HG03139 (cell line): ENCODE measurements around the gene CAMKMT.

ENCODE experiments used
- ATAC-seq: cut with Tn5 transposase; IDR thresholded peaks from one replicate; pipeline ENCODE4 v1.9.1; 2021; ENCODE audit not compliant: unreplicated experiment

The CAMKMT gene

DNA sequence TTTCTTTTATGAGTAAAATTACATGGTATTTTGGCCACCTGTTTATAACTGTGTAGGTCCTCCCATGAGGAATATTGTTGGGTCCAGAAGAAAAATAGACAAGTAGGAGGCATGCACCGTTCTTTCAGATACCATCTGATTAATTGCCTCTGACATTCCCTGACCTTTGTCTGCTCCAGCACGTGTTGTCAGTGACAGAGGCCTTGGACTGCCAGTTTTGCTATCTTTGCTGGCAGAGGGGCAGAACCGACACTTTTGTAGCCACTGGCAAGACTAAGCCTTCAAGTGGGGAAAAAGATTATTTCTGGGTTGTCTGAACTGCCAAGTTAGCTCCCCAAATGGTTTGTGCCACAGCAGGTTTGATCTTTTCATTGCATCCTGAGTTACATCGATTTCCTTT, 276.9 kb downstream of the CAMKMT start:
- no peak for ATAC-seq

DNA sequence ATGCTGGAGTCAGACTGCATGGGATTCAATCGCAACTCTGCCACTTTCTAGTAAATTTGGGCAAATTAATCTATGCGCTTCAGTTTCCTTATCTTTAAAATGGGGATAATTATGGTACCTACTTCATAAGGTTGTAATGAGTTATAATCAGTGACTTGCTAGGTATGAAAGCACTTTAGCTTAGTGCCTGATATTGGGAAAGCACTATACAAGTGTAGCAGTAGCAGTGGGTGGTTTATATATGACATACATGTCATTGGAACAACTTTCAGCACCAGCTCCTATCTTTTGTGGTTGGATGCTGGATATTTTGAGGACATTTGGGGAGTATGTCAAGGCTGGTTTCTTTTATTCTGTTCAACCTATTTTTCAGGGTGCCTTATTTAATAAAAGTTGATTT, 277.7 kb downstream of the CAMKMT start:
- ATAC-seq, result no peak

DNA sequence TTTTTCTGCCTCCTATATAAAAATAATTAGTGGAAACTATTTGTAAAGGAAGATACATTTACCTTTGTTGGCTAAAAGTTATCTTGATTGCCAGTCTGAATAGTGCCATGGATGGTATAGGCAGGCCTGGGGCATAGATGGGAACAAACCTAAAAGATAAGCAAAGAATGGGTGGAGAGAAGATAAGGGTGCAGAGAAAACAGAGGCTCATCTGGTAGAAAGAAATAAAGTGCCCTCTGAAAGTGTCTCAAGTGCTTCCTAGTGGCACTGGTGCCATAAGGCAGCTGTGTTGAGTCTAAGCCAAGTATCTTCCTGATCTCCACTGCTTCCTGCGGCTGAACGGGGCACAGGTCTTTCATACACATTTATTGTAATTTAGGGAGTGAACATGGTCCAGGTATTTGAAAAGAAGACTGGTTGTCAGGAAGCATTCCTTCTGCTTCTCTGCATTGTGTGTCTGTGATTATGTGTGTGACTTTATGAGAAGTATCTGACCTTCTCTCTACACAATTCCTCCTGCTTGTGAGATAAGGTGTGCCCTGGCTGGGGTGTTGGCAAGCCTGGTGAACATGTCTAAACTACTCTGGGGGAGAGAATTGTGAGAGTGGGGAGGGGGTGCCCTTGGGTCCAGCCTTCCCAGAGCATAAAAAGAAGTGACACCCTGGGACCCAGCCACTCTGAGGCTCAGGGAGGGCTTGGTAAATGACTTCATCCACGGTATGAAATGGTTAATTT, 280.5 kb downstream of the CAMKMT start:
- no peak for ATAC-seq

DNA sequence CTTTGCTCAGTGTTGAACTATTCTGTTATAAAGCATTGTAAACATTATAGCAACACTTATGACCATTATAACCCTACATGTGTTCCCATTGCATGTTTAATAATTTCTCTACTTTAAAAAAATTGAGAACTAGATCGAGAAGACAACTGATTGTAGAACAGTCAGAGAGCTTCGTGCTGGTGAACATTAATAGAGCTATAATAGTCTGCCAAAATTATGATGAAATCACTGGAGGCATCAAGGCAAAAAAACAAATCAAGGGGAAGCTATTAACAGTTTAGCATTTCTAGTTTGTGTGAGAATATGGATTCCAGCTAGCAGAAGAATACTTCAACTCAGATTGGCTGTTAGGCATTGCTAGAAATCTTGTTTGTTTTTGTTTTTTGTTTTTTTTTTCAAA, 284.2 kb downstream of the CAMKMT start:
- ATAC-seq, result no peak

DNA sequence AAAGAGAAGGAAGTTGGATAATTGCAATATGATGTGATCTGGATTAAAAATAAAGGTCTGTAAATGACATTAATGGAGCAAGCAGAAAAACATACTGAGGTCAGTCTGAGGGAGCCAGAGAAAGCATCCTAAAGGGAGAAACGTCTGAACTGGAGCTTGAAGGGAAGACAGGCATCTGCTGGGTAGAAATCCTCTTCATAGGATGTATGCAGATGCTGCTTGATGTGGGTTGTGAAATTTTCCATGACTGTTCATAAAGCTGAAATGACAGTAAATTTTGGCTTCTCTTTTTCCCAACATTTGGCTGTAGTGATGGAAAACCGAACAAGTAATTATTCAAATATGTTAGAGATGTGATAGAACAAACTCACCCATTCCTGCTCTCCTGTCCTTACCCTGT, 287.6 kb downstream of the CAMKMT start:
- ATAC-seq, result no peak

DNA sequence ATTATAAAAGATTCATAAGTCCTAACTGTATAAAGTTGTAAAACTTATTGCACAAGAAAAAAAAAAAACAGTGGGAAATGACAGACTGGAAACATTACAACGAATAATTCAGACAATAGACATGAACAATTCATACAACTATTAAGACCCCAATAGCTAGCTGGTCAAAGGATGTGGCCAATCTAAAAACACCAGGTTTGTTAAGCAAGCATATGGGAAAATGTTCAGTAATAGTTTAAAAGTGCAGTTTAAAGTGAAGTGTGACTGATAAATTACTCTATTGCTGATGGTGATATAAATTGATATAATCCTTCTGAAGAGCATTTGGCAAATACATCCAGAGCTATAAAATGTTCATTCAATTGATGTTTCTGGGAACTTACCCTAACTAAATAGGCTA, 289.0 kb downstream of the CAMKMT start:
- no peak for ATAC-seq

DNA sequence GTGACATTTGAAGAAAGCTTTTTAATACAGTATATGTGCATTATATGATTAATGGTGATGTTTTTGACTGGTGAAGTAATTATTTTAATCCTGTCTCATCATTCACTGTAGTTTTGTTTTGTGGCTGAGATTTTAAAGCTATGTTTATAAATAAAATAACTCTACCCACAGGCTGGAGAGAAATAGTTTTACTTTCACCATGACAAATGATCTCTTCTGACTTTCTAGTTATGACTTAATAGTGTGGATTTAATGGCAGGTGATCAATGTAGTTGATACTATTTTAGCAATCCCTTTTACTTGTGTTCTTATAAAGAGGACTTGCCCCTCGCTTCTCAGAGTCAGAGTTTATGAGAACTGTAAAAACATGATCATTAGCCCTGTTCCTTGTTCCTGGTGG, 290.2 kb downstream of the CAMKMT start:
- no peak for ATAC-seq

DNA sequence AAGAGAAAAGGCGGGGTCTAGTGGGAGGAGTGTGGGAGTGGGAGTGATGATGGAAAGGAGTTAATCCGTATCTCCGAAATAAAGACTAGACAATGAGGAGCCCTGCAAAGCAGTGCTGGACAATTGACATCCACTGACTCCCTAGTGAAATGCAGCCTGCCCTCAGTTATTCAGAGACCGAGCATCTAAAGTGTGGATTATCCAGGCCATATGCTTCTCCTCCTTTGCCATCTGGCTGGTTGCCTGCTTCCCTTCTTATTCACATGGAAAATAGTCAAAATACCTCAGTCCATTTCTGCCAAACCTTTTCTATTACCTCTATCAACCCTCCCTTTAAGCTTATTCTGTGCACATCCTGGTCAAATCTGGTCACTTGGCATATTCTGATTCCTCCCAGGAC, 291.0 kb downstream of the CAMKMT start:
- no peak for ATAC-seq

DNA sequence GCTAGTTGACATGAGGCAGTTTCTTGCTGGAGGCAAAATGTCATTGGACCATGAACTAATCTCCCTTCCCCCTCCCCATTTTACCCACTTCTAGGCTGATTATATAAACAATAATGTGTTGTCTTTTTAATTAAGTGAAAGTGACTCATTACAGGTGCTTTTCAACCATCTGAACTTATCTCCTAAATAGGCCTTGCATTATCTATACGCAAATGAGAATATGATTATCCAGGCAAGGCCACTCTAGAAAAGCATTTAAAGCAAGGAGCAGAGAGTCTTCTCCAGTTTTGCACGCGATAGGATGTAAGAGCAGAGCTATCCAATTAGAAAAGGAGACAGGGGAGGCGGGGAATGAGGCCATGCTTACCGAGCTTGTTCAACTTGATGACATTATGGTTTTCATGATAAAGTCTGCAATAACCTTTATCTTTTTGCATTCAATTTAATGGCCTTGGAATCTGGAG, 293.7 kb downstream of the CAMKMT start:
- ATAC-seq, result no peak

DNA sequence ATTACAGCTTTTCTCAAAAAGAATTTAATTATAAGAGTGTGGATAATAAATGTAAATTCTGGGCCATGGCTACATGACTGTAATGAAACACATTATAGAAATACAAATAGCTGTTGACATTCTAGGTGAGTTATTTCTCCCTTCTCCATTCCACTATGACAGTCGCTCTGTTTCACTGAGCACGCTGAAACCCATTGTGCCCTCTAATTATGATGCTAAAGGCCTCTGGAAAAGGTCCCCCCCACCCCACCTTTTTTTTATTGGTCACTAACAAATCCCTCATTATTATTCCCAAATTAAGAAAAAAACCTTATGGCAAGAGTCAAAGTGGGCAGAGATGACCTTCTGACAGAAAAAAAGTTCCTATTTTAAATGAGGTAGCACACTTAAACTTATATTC, 294.7 kb downstream of the CAMKMT start:
- ATAC-seq, result no peak

DNA sequence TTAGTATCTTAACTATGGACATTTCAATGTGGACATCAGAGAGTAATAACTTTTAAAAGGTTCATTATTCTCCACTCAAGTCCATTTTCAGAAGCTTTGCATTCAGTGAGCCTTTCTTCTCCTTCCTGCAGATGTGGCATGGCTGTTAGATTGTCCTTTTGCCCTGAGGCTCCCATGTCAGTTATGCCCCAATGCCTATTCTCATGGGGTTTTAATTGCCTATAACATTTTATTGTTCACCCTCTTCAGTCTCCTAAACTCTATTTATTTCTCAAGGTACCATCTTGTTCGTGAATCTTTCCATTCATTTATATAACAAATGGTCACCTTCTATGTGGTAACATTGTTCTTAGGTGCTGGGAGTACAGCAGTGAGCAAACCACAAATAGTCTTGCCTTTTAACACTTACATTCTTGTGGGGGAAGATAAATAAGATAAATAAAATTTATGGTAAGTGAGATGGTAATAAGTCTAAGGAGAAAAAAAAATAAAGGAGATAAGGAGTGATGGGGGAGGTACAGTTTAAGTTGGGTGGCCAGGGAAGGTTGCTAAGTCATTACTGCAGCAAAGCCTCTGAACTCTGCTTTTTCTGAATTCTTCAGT, 301.8 kb downstream of the CAMKMT start:
- ATAC-seq, result no peak

DNA sequence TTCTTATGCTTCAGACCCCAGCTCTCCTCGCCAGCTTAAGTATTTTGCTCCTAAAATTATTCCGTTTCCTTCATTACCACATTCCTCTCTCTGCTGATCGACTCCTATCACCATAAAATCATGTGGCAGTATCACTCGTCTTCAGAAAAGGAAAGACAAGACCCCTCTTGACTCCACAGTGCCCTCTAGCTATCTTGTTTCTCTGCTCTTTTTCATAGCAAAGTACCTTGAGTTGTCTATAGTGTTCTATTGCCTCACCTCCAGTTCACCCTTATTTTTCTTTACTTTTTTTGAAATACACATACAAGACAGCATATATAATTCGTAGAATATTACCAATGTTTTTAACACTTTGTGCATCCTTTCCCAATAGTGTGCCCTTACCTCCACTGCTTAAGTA, 306.6 kb downstream of the CAMKMT start:
- ATAC-seq, result no peak

DNA sequence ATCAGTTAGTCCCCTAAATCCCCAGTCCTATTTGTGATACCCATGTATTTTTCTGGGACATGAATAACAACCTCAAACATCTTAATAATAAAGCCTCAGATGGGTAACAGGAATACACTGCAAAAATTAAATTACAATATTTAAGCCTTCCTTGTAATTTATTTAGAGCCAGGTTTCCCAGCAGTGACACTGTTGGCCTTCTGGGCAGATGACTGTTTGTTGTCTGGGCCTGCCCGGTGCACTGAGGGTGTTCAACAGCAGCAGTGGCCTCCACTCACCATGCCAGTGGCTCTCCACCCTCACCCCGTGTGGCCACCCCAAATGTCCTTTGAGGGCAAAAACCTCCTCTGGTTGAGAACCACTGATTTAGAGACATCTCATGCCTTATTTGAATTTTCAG, 309.5 kb downstream of the CAMKMT start:
- no peak for ATAC-seq

DNA sequence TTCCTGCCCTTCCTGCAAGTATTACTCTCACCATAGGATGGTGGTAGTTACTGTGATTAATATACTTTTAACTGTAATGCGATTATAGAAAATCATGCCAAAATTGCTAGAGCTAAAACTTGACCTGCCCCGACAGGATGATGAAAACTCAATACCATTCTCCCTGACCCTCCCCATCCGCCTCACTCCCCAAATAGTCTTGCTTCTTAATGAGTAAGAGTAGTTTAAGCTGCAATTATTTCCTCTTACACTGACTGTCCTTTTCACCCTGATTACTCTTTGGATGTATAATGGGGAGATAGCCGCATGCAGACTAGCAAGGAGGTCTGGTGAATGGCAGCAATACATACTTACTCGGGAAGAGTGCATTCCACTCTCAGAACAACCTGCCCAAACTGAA, 310.2 kb downstream of the CAMKMT start:
- ATAC-seq, result no peak

DNA sequence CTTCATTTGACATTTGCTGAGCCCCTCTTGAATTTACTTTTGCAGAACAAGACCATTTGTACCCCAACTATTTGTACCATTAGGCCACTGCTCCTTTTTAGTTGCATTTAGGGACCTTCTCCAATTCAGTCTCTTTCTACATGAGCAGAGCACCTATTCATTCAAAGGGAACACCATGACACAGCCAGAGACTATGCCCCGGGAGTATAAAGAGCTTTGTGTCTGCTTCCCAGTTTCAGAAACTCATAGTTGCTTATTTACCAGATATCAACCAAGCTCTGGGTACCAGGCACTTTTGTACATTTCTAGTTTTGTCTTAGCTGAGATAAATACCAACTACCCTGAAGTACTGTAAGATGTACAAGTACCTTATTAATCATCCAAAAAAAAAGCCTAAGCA, 310.7 kb downstream of the CAMKMT start:
- ATAC-seq, result no peak

DNA sequence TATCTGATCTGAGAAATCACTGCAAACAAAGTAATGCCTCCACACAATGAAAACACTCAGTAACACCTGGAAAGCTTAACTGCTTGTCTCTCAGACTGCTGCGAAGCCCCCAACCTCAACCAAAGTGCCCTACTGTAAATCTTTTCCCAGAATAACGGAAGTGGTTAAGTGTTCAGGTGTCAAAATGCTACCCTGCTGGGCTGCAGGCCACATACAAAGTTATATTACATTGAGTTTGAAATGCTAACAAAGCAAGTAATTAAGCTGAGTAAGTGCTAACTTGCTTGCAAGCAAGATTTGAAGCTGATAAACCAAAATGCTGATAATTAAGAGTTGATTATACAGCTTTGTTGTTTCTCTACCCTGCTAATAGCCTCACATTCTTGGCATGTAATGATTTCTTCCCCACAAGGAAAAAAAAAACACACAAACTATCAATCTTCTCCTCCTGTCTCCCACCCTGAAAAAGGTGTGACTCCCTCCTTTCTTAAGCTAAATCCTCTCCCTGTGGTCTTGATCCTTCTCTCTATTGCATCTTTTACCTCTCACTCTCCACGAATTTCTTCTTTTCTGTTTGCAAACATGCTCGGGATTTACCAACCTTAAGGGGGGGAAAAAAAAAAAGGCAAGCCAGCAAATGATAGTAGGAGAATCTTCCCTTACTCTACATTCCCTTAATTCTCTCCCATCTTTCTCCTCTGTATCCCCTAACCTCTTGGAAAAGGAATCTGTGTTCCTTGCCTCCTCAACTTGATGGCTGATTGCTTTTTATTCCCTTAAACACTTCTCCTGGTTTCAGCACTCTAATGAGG, 312.9 kb downstream of the CAMKMT start:
- ATAC-seq, result no peak

DNA sequence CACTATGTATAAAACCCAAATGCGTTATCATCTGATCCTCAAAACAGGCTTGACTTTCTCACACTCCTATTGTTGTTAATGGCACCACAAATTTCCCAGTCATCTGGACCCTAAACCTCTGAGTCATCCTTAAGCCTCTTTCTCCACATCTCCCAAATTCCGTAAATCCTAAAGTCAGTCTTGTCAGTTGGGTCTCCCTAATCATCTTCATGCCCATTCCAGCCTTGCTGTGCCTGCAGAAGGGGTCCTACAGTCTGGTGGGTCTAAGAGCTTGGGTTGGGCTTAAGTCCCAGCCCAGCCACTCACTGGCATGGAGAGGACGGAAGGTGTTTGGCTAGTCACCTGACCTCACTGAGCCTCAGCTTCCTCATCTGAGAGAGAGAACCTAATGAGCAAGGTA, 314.6 kb downstream of the CAMKMT start:
- no peak for ATAC-seq

DNA sequence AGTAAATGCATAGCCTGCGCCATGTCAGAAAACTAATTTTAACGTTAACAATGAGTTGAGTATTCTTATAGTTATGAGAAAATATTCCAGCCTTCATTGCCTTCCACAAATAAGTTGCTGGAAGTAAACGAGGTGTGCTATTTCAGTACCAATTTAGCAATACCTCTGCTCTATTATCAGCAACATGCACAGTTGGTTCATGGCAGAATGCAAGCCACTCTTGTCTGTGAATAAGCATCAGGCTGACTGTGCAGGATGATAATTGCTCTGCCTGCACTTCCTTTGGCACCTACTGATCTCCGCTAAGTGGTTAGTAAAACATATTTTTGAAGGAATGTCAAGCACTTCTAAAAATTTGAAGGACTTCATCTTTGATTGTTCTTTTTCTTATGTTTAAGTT, 317.8 kb downstream of the CAMKMT start:
- no peak for ATAC-seq

DNA sequence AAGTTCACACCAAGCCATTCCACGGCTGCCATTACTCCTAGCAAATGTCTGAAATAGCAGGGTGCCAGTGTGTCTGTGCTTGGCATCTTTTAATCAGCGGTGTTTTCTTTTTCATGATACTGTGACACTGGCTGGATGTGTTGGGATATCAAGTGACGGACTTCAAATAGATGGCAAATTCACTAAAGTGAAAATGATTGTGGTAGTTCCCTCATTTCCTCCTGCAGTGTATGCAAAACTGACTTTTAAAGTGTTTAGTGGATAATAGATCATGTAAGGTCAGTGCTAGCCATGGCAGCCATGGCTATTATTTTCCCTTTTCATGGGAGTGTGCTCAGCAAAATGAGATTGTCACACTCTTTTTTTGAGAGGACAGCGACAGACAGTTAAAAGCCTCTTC, 318.2 kb downstream of the CAMKMT start:
- ATAC-seq, result no peak

DNA sequence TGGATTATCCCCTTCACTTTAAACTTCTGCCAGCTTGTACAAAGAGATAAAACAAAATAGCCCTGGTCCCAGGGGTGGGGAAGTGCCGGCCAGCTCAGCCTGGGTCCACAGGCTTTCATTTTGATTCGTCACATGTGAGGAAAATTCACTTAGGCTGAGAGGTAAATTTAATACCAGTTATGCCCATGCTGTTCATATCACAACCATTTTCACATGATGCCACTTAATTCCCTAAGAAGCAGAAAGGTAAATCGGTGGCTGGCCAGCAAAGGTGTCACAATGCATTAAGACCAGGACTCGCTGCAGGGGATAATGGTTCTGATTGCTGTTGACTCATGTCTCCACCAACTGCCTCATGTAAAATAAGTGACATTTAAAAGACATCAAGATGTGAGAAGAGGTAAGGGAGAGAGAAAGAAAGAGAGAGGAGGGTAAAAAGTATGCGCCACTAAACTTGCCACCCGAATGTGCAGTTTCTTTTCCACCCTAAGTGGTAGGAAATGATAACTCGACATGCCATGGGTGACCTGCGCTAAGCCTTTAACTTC, 318.8 kb downstream of the CAMKMT start:
- no peak for ATAC-seq

DNA sequence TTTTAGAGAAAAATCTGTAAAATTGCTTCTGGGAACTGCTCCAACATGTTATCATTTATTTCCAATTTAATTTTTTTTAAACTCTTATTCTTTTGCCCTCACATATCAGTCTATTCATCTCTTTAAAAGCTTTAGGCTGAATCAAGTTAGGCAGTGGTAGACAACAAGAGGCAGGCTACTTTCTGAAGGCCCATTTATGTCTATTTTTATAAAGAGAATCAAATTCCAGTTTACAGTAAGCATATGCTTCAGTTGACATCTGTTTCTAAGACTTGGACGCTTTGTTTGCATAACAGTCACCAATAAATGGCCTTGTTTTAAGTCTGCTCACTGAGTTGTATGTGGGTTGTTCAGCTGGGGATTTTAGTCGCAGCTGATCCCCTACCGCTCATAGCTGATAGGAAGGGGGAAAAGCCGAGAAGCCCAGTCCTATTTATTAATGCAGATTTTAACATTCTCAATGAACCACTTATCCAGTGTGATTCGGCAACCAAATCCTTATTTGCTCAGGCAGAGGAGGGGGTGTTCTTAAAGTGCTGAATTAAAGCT, 319.3 kb downstream of the CAMKMT start:
- ATAC-seq, result no peak

DNA sequence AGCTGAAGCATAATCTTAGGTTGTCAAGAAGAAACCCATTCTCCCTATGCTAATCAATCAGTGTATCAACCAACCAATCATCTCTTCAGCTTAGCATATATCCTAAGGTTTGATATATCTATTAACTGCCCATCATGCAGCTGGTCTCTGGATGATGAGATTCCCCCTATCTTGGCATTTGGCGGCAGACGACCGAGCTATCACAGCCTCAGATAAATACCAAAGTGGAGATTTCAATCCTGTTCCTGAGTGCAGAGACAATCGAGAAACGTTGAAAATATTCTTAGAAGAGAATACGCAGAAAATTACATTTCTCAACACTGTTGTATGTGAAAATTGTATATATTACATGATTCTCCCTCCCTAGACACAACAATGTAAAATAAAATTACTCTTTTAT, 320.7 kb downstream of the CAMKMT start:
- no peak for ATAC-seq
